ENCODE measurements around the gene BCAS3. TPM values are rescaled to one million over a fixed set of nuclear protein-coding genes. Genes with fewer than 3 reads are reported as not detected.

Gene BCAS3
- total RNA-seq, 4 donors from 2014 or later: 41.0 to 81.4 (median 45.6) TPM

GRCh38 chr17:61388561-61389356 is 711.1 kb downstream of the BCAS3 start:
- Histone ChIP-seq H3K27me3 (no peaks in the 10 kb centered on the region), H3K4me3 (no peak overlapping the region), H3K27ac (no peak overlapping the region), H3K36me3 (no peaks in the 10 kb centered on the region), H3K4me1 (peaks cover 6% of the 10 kb centered on the region), H3K9me3 (no peaks in the 10 kb centered on the region)
- no peak for TF ChIP-seq CTCF (IDR thresholded peaks at IDR 0.05)
- TF ChIP-seq POLR2AphosphoS5 (IDR thresholded peaks at IDR 0.05): no peak
- TF ChIP-seq POLR2A (IDR thresholded peaks at IDR 0.05): no peak
- WGBS: 92% methylated on average over 19 of the region's 21 CpGs
- DNase-seq (ENCODE audit: low spot score in 2 of 2): no peak

- no peak overlapping the region for H3K27ac ChIP-seq
- no peaks in the 10 kb centered on the region for H3K36me3 ChIP-seq
- no peaks in the 10 kb centered on the region for H3K27me3 ChIP-seq
- H3K9me3 ChIP-seq: no peaks in the 10 kb centered on the region
- H3K4me1 ChIP-seq: peaks cover 6% of the 10 kb centered on the region
- DNase-seq (ENCODE audit: low spot score in 2 of 2): no peak
- no peak overlapping the region for H3K4me3 ChIP-seq
- TF ChIP-seq CTCF (IDR thresholded peaks at IDR 0.05) (peak; percentile 29 to 86), POLR2A (IDR thresholded peaks at IDR 0.05) (no peak)
- 23% methylated on average over 21 of the region's 25 CpGs for WGBS
Measured at GRCh38 chr17:61389670-61390478, 712.2 kb downstream of the BCAS3 start.

GRCh38 chr17:61390479-61390791 is 712.8 kb downstream of the BCAS3 start:
- WGBS: 87% methylated on average over 11 of the region's 11 CpGs
- H3K27ac ChIP-seq: no peak overlapping the region
- no peaks in the 10 kb centered on the region for H3K36me3 ChIP-seq
- H3K27me3 ChIP-seq: peaks cover under 1% of the 10 kb centered on the region
- peaks cover 6% of the 10 kb centered on the region for H3K4me1 ChIP-seq
- TF ChIP-seq EP300 (IDR thresholded peaks at IDR 0.05) (no peak), CTCF (IDR thresholded peaks at IDR 0.05) (no peak), POLR2A (IDR thresholded peaks at IDR 0.05) (no peak), POLR2AphosphoS5 (IDR thresholded peaks at IDR 0.05) (no peak)
- no peaks in the 10 kb centered on the region for H3K9me3 ChIP-seq
- no peak overlapping the region for H3K4me3 ChIP-seq
- DNase-seq (ENCODE audit: low spot score in 2 of 2): peak in 1 of 2 donors; percentile 58

GRCh38 chr17:61391595-61392291 is 714.1 kb downstream of the BCAS3 start:
- TF ChIP-seq POLR2AphosphoS5 (IDR thresholded peaks at IDR 0.05): no peak
- TF ChIP-seq POLR2A (IDR thresholded peaks at IDR 0.05): no peak
- TF ChIP-seq EP300 (IDR thresholded peaks at IDR 0.05): no peak
- TF ChIP-seq CTCF (IDR thresholded peaks at IDR 0.05): no peak
- no peak for DNase-seq (ENCODE audit: low spot score in 2 of 2)
- Histone ChIP-seq H3K36me3 (no peaks in the 10 kb centered on the region), H3K4me3 (no peak overlapping the region), H3K4me1 (peaks cover 16% of the 10 kb centered on the region), H3K27ac (no peak overlapping the region), H3K27me3 (peaks cover 14% of the 10 kb centered on the region), H3K9me3 (no peaks in the 10 kb centered on the region)
- 91% methylated on average over 17 of the region's 19 CpGs for WGBS

- no peak for DNase-seq (ENCODE audit: low spot score in 2 of 2)
- Histone ChIP-seq H3K27me3 (peaks cover 23% of the 10 kb centered on the region), H3K4me1 (peaks cover 25% of the 10 kb centered on the region), H3K27ac (no peak overlapping the region), H3K9me3 (no peaks in the 10 kb centered on the region), H3K36me3 (no peaks in the 10 kb centered on the region), H3K4me3 (no peak overlapping the region)
- TF ChIP-seq EP300 (IDR thresholded peaks at IDR 0.05) (no peak), POLR2AphosphoS5 (IDR thresholded peaks at IDR 0.05) (no peak), CTCF (IDR thresholded peaks at IDR 0.05) (no peak), POLR2A (IDR thresholded peaks at IDR 0.05) (no peak)
- WGBS: 91% methylated on average over 3 of the region's 3 CpGs
Measured at GRCh38 chr17:61392679-61393078, 715.0 kb downstream of the BCAS3 start.
